ENCODE measurements around the gene TOR2A. TPM values are rescaled to one million over a fixed set of nuclear protein-coding genes. Genes with fewer than 3 reads are reported as not detected.

The TOR2A gene
- total and polyA plus RNA-seq, 2 experiments from 2014 or later, result 16.8 to 28.8 TPM

- 94% methylated on average over 11 of the region's 11 CpGs for WGBS (ENCODE audit: low lambda C conversion rate, missing lambda C conversion rate)
Observed at GRCh38 chr9:127712371-127712770, 22.7 kb downstream of the TOR2A start.

GRCh38 chr9:127711831-127712274, 23.2 kb downstream of the TOR2A start:
- TF ChIP-seq CTCF (IDR thresholded peaks at IDR 0.05; ENCODE audit: poor library complexity) (no peak), EZH2phosphoT487 (IDR thresholded peaks at IDR 0.05; ENCODE audit: low read depth, severe bottlenecking, unreplicated experiment) (no peak), EZH2 (IDR thresholded peaks at IDR 0.05; ENCODE audit: borderline replicate concordance) (no peak)
- 81% methylated on average over 11 of the region's 11 CpGs for WGBS (ENCODE audit: low lambda C conversion rate, missing lambda C conversion rate)
- no peaks in the 10 kb centered on the region for H3K9me2 ChIP-seq (replicated peaks; ENCODE audit: insufficient read depth)
- H3K4me1 ChIP-seq (ENCODE audit: insufficient read depth), result no peaks in the 10 kb centered on the region
- H3K4me2 ChIP-seq, result no peak overlapping the region
- H3K36me3 ChIP-seq (replicated peaks; ENCODE audit: insufficient read depth, low read depth), result no peaks in the 10 kb centered on the region
- no peaks in the 10 kb centered on the region for H4K20me1 ChIP-seq (ENCODE audit: insufficient read depth, poor library complexity, severe bottlenecking)
- H3K79me2 ChIP-seq, result no peaks in the 10 kb centered on the region
- no peak overlapping the region for H2AFZ ChIP-seq
- no peak overlapping the region for H3K27ac ChIP-seq
- no peak for DNase-seq (ENCODE audit: low spot score)
- H3K4me3 ChIP-seq, result no peak overlapping the region
- no peaks in the 10 kb centered on the region for H3K27me3 ChIP-seq
- H3K9me3 ChIP-seq (ENCODE audit: low read depth), result no peaks in the 10 kb centered on the region

More at GRCh38 chr9:127712371-127712770, 22.7 kb downstream of the TOR2A start:
- no peaks in the 10 kb centered on the region for H3K9me2 ChIP-seq (replicated peaks; ENCODE audit: insufficient read depth)
- TF ChIP-seq EZH2 (IDR thresholded peaks at IDR 0.05; ENCODE audit: borderline replicate concordance) (no peak), EZH2phosphoT487 (IDR thresholded peaks at IDR 0.05; ENCODE audit: low read depth, severe bottlenecking, unreplicated experiment) (no peak), CTCF (IDR thresholded peaks at IDR 0.05; ENCODE audit: poor library complexity) (no peak)
- no peaks in the 10 kb centered on the region for H3K9me3 ChIP-seq (ENCODE audit: low read depth)
- H3K27ac ChIP-seq, result no peak overlapping the region
- H3K79me2 ChIP-seq, result no peaks in the 10 kb centered on the region
- H3K4me1 ChIP-seq (ENCODE audit: insufficient read depth), result no peaks in the 10 kb centered on the region
- DNase-seq (ENCODE audit: low spot score), result no peak
- no peaks in the 10 kb centered on the region for H3K36me3 ChIP-seq (replicated peaks; ENCODE audit: insufficient read depth, low read depth)
- no peak overlapping the region for H2AFZ ChIP-seq
- H3K4me2 ChIP-seq, result no peak overlapping the region
- no peak overlapping the region for H3K4me3 ChIP-seq
- H4K20me1 ChIP-seq (ENCODE audit: insufficient read depth, poor library complexity, severe bottlenecking), result no peaks in the 10 kb centered on the region
- no peaks in the 10 kb centered on the region for H3K27me3 ChIP-seq

- no peak for TF ChIP-seq EZH2 (IDR thresholded peaks at IDR 0.05; ENCODE audit: borderline replicate concordance)
- TF ChIP-seq CTCF (IDR thresholded peaks at IDR 0.05; ENCODE audit: poor library complexity), result no peak
- no peak for TF ChIP-seq EZH2phosphoT487 (IDR thresholded peaks at IDR 0.05; ENCODE audit: low read depth, severe bottlenecking, unreplicated experiment)
- H3K9me3 ChIP-seq (ENCODE audit: low read depth), result no peaks in the 10 kb centered on the region
- no peaks in the 10 kb centered on the region for H3K36me3 ChIP-seq (replicated peaks; ENCODE audit: insufficient read depth, low read depth)
- H3K4me2 ChIP-seq, result no peak overlapping the region
- no peak for DNase-seq (ENCODE audit: low spot score)
- H3K27ac ChIP-seq, result no peak overlapping the region
- no peaks in the 10 kb centered on the region for H3K27me3 ChIP-seq
- H4K20me1 ChIP-seq (ENCODE audit: insufficient read depth, poor library complexity, severe bottlenecking), result no peaks in the 10 kb centered on the region
- 84% methylated on average over 9 of the region's 9 CpGs for WGBS (ENCODE audit: low lambda C conversion rate, missing lambda C conversion rate)
- no peaks in the 10 kb centered on the region for H3K4me1 ChIP-seq (ENCODE audit: insufficient read depth)
- no peak overlapping the region for H2AFZ ChIP-seq
- no peak overlapping the region for H3K4me3 ChIP-seq
- H3K9me2 ChIP-seq (replicated peaks; ENCODE audit: insufficient read depth), result no peaks in the 10 kb centered on the region
- H3K79me2 ChIP-seq, result no peaks in the 10 kb centered on the region
Observed at GRCh38 chr9:127711226-127711701, 23.8 kb downstream of the TOR2A start.

Data from hepatocyte (in vitro differentiated cells).